ENCODE results near the gene LRP1B.

LRP1B gene

DNA sequence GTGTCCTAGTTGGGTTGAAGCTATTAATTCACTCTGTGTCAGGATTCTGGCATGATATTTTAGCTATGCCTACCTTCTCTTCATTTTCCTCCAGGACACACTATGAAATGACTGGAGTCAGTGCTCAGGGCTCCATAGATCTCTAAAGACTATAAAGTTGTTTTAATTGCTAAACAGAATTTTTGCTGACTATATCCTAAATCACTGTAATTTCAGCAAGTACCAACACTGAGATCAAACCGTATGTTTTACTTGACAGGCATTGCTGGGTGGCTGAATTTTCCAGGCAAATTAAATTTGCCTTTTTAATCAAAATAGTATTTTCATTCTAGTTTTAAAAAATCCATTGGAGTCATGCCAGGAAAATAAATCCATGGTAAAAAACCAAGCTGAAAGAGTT is 138.1 kb downstream of the LRP1B start:
- no peak for DNase-seq (ENCODE audit: low read depth)
- TF ChIP-seq, protein P1, sequence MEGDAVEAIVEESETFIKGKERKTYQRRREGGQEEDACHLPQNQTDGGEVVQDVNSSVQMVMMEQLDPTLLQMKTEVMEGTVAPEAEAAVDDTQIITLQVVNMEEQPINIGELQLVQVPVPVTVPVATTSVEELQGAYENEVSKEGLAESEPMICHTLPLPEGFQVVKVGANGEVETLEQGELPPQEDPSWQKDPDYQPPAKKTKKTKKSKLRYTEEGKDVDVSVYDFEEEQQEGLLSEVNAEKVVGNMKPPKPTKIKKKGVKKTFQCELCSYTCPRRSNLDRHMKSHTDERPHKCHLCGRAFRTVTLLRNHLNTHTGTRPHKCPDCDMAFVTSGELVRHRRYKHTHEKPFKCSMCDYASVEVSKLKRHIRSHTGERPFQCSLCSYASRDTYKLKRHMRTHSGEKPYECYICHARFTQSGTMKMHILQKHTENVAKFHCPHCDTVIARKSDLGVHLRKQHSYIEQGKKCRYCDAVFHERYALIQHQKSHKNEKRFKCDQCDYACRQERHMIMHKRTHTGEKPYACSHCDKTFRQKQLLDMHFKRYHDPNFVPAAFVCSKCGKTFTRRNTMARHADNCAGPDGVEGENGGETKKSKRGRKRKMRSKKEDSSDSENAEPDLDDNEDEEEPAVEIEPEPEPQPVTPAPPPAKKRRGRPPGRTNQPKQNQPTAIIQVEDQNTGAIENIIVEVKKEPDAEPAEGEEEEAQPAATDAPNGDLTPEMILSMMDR (IDR thresholded peaks at IDR 0.05; ENCODE audit: low read depth, low read length, missing control alignments) = no peak
- no peak overlapping the region for H3K4me3 ChIP-seq (ENCODE audit: low read depth, low read length)

DNA sequence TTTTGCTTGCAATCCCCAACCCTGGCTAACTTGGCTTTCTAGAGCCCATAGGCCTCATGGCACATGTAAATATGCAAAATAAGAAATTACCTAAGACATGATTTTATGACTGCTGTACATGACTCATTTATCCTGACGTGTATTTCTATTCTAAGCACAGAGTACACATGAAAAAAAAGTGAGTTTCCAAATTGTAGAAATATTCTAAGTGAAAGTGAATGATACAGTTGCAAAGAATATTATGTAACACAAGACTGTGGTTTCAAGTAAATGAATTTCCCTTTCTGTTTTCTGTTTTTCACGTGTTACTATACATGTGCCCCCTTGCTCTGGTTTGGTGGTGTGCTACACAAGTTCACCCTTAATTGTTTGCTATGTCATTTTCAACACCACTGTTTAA is 162.4 kb downstream of the LRP1B start:
- TF ChIP-seq, protein P1 (IDR thresholded peaks at IDR 0.05; ENCODE audit: low read depth, low read length, missing control alignments) = no peak
- H3K4me3 ChIP-seq (ENCODE audit: low read depth, low read length) = no peak overlapping the region
- no peak for DNase-seq (ENCODE audit: low read depth)

DNA sequence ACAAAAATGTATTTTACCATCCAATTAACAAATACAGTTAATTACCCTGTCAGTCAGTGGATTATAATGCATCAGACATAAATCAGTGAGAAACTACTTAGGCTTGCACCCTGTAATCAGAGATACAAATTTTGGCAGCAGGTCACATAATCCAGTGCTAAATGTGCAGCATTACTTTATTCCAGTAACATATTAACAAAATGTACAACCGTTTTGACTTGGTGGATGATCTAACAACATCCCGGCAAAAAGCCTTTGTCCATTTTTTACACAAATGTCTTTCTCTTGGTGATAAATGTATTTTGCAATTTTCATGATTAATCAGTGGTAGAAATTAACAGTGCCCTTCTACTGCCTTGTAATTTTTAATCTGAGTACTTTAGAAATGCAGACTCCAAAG is 162.8 kb downstream of the LRP1B start:
- TF ChIP-seq, protein P1 (IDR thresholded peaks at IDR 0.05; ENCODE audit: low read depth, low read length, missing control alignments) = no peak
- DNase-seq (ENCODE audit: low read depth) = no peak
- H3K4me3 ChIP-seq (ENCODE audit: low read depth, low read length) = no peak overlapping the region

DNA sequence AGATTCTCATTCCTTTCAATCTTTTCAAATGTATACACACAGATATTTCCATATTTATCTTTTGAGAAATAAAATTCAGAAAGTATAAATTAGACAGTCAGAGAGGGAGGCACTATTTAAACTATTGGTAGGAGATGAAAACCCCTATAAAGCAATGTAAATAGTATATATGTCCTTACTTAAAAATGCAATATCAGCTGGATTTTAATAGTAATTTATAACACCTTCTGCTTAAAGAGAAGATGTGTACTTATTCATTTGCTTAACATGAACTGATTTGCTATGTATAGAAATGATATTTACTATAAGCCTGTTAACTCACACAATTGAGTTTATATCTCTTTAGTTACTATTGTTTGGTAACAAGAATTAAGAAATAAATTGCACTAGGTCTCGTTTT is 163.3 kb downstream of the LRP1B start:
- no peak for DNase-seq (ENCODE audit: low read depth)
- TF ChIP-seq, protein P1 (IDR thresholded peaks at IDR 0.05; ENCODE audit: low read depth, low read length, missing control alignments) = no peak
- H3K4me3 ChIP-seq (ENCODE audit: low read depth, low read length) = no peak overlapping the region

DNA sequence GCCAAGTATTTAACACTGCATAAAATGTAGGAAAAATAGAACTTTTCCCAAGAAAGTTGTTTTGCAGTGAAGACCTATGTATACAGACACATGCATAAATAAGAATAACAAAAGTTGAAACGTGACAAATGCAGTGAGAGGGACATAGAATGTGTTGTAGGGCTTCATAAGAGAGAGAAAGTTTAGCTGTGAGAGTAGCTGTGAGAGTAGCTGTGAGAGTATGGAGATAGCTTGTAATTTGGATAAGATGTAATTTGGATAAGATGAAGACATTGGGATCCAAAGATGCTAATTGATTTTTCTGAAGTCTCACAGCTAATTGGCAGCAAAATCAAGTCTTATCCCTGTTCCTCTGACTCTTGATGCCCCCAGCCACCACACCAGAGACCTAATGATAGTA is 170.9 kb downstream of the LRP1B start:
- H3K4me3 ChIP-seq (ENCODE audit: low read depth, low read length) = no peak overlapping the region
- no peak for DNase-seq (ENCODE audit: low read depth)
- TF ChIP-seq, protein P1 (IDR thresholded peaks at IDR 0.05; ENCODE audit: low read depth, low read length, missing control alignments) = no peak

DNA sequence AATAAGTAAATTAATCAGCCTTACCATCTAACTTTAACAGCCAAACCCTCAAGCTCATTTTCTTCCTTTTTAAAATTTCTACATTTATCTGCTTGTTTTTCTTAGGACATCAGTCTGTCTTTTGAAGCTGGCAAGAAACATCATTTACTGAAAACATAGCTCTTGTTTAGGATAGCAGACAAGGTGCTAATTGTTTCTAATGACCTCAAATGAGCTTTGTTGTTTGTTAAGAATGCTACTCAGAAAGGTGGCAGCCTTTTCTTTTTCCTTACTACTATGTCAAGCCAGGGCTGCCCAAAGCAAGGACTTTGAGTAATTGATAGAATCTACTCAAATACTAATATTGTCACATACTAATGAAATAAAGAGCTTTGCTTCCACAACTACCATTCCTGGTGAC is 171.8 kb downstream of the LRP1B start:
- no peak overlapping the region for H3K4me3 ChIP-seq (ENCODE audit: low read depth, low read length)
- TF ChIP-seq, protein P1 (IDR thresholded peaks at IDR 0.05; ENCODE audit: low read depth, low read length, missing control alignments) = no peak
- DNase-seq (ENCODE audit: low read depth) = no peak

DNA sequence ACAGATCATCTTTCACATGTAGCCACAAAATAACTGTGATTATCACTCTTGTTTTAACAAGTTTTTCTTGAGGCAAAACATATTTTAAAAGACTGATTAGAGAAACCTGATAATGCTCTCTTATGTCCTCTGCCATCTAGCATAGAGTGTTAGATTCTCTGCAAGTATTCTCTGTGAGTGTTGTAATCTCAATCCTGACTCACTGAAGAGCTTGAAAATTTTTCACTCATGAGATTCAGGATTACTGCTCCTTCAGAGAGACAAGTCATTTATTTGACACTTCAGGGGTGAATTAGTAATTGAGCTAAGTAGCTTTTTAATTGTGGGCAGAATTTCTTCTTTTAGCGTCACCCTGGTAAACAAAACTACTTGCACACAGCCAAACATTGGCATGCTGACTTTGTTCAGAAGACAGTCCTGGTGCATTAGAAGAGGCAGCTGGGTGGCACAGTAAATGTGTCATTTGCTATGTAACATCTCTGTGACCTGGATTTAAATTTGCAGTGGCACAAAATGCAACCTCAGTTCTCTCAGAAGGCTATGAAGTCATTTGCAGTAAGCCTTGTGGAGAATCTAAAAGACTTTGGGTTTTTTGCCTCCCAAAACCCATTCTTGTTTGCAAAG is 172.9 kb downstream of the LRP1B start:
- TF ChIP-seq, protein P1 (IDR thresholded peaks at IDR 0.05; ENCODE audit: low read depth, low read length, missing control alignments) = no peak
- no peak for DNase-seq (ENCODE audit: low read depth)
- no peak overlapping the region for H3K4me3 ChIP-seq (ENCODE audit: low read depth, low read length)

Data from GM12864 (cell line).